Measurements from ENCODE around the gene TRRAP. TPM values are rescaled to one million over a fixed set of nuclear protein-coding genes. Genes with fewer than 3 reads are reported as not detected.

TRRAP gene
- polyA plus RNA-seq, 1 donor (not counting 4 experiments of a cell fraction or from before 2014, with no cell fraction given) = 6.1 TPM

DNA sequence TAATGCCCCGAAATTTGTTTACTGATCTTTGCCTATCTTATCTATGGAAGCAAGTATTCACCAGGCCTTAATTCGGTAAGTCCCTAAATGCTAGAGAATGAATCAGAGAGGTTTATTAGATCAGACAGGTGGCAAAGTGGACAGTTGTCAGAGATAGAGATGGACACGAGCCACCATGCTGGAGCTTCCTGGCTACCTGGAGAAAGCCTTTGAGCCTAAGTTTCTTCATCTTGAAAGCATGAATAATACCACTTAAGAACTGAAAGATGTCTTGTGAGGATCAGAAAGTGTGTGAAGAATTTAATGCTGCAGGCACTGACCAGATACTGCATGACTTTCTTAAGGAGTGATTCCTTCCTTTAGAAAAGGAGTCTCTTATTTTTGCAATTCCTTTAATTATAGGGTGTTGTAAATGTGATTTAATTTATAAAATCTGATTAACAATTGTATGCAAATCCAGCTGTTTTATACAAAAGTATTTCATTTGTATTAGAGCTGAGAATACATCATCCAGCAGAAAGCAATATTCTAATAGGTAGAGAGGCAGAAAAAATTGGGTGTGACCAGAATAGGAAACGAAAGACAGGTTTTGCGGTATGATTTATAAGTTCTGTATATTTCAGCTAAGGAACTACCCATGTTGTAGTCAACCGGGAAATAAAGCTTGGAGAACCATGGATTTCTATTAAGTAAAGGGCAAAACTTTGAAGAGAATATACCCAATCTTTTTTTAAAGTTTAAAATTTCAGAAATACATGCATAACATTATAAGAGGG, 182.9 kb downstream of the TRRAP start:
- Histone ChIP-seq H2AFZ (ENCODE audit: control insufficient read depth, low read length) (no peak overlapping the region), H3K36me3 (ENCODE audit: control insufficient read depth in 2 of 2, extremely low read depth in 1 of 2, insufficient read depth in 2 of 2, low read length in 2 of 2) (peaks cover 4 to 5% of the 10 kb centered on the region in 2 experiments), H3K9me1 (ENCODE audit: control insufficient read depth, extremely low read depth, insufficient read depth, low read length) (no peaks in the 10 kb centered on the region), H3K27me3 (ENCODE audit: control insufficient read depth, extremely low read depth, insufficient read depth, low read length) (no peaks in the 10 kb centered on the region), H3K4me1 (ENCODE audit: control insufficient read depth, extremely low read depth, insufficient read depth, low read length) (peaks cover 2% of the 10 kb centered on the region), H3K4me2 (ENCODE audit: control insufficient read depth, extremely low read depth, insufficient read depth, low read depth, low read length) (peak overlapping the region; percentile 6), H3K4me3 (ENCODE audit: control insufficient read depth in 2 of 3, extremely low read depth in 1 of 3, insufficient read depth in 2 of 3, low read depth in 1 of 3, low read length in 3 of 3) (no peak overlapping the region), H3K9me3 (ENCODE audit: control insufficient read depth, low read depth, low read length) (no peaks in the 10 kb centered on the region), H3K9ac (ENCODE audit: control insufficient read depth, extremely low read depth, insufficient read depth, low read length) (no peak overlapping the region), H3K27ac (ENCODE audit: control insufficient read depth, insufficient read depth, low read length) (no peak overlapping the region), H3K79me2 (ENCODE audit: control insufficient read depth, insufficient read depth, low read length) (peaks cover 49% of the 10 kb centered on the region), H4K20me1 (ENCODE audit: control insufficient read depth, extremely low read depth, insufficient read depth, low read length) (no peaks in the 10 kb centered on the region)
- DNase-seq (ENCODE audit: low read depth, low spot score) (no peak), FAIRE-seq (no peak)
- TF ChIP-seq, protein P1, sequence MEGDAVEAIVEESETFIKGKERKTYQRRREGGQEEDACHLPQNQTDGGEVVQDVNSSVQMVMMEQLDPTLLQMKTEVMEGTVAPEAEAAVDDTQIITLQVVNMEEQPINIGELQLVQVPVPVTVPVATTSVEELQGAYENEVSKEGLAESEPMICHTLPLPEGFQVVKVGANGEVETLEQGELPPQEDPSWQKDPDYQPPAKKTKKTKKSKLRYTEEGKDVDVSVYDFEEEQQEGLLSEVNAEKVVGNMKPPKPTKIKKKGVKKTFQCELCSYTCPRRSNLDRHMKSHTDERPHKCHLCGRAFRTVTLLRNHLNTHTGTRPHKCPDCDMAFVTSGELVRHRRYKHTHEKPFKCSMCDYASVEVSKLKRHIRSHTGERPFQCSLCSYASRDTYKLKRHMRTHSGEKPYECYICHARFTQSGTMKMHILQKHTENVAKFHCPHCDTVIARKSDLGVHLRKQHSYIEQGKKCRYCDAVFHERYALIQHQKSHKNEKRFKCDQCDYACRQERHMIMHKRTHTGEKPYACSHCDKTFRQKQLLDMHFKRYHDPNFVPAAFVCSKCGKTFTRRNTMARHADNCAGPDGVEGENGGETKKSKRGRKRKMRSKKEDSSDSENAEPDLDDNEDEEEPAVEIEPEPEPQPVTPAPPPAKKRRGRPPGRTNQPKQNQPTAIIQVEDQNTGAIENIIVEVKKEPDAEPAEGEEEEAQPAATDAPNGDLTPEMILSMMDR (optimal IDR thresholded peaks at IDR 0.05 in 1 of 3, IDR thresholded peaks at IDR 0.05 in 1 of 3, conservative IDR thresholded peaks at IDR 0.05 in 1 of 3; ENCODE audit: extremely low read depth in 1 of 3, insufficient read depth in 2 of 3, low read length in 3 of 3) = no peak
- no peak for TF ChIP-seq EZH2 (IDR thresholded peaks at IDR 0.05; ENCODE audit: low read length)
- dilution Hi-C loops (cut with MboI; ENCODE audit: extremely low pct_ligation_motif_present, low sequenced_read_pairs) = loop anchor here (25.0 kb wide), 1 partner anchor 251 kb away; no protein-coding TSS in a partner anchor

Small RNA genes lying within 50 kb of the gene (small RNA-seq; reads per million reads assigned to genes)
- gene MIR3609 (ENCODE audit: insufficient read length in 3 of 3, low read depth in 3 of 3, low replicate concordance in 1 of 3) = 0.33 to 3.3 (median 0.80) reads per million in 3 experiments

Other genes with a start within 250 kb of the TRRAP start
- not detected in 3 replicates for gene TMEM130, start 8.5 kb upstream of the TRRAP start, polyA plus RNA-seq